NCI-H1417 treated with DMSO at 0.1 percent for 48 hours (cell line): ENCODE results near the gene EPHA6.
"Not testable (repeated sequence)": the region's sequence is repeated elsewhere in the genome, so short reads cannot be mapped to it uniquely, and the experiment has no call there.

Source experiments
- DNase-seq: peaks from one replicate; lab custom pipeline; 2025; lab: John Stamatoyannopoulos, UW

The EPHA6 gene

GRCh38 chr3:97181704-97182103 lies 367.3 kb downstream of the EPHA6 start:
- no peak for DNase-seq

DNA sequence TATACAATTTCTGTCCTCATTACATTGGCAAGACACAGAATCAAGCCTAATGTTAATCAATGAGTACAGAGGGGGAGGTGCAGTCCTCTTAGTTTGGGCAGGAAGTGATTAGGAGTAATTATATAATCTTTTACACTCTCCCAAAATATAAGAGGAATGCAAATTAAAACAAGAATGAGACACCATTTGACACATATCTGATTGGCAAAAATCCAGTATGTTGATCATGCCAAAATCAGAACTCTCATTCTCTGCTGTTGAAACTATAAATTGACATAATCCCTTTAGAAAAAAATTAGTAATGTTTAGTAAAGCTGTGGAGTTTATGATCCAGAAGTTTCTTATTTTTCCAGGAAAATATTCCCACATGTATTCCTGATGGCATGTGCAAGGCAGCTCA lies 373.4 kb downstream of the EPHA6 start:
- DNase-seq = no peak

- no peak for DNase-seq
These were observed 375.4 kb downstream of the EPHA6 start for GRCh38 chr3:97189835-97190234.

GRCh38 chr3:97197083-97197482 lies 382.7 kb downstream of the EPHA6 start:
- no peak for DNase-seq

DNA sequence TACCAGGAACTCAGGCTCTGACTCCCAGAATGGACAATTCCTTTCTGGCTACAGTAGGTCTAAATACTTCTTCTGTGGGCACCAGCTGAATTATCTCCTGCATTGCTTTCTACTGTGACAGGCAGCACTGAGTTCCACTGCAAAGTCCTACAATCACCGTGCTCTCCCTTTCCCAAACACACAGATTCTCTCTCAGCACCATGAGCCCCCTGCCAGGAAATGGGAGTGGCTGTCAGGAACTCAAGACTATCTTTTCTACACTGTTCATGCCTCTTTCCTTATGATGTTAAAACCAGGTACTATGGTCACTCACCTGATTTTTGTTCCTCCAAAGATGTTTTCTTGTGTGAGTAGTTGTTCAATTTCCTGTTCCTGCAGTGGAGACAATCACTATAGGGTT lies 383.4 kb downstream of the EPHA6 start:
- no peak for DNase-seq

DNA sequence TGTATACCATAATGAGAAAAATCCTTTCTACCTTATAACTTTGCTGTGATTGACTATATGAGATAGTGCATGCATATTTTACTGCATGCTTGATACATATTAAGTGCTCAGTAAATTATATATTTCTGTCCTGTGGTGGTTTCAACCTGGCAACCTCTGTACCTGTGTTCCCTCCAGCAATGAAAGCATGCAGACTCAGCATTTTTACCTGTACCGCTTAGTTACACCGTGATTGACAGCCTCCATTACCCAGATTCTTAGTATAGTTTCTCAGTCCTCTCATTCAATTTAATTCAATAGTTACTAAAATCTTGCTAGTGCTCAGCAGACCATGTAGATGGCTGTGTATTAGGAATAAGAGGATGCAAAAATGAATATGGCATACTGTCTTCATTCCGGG lies 386.0 kb downstream of the EPHA6 start:
- no peak for DNase-seq

- DNase-seq = no peak
These were observed 387.4 kb downstream of the EPHA6 start for GRCh38 chr3:97201814-97202213.

- no peak for DNase-seq
These were observed 414.6 kb downstream of the EPHA6 start for GRCh38 chr3:97228966-97229365.

- no peak for DNase-seq
These were observed 416.1 kb downstream of the EPHA6 start for GRCh38 chr3:97230486-97230885.

- no peak for DNase-seq
These were observed 418.1 kb downstream of the EPHA6 start for GRCh38 chr3:97232393-97233034.

GRCh38 chr3:97235179-97235578 lies 420.8 kb downstream of the EPHA6 start:
- DNase-seq = no peak

DNA sequence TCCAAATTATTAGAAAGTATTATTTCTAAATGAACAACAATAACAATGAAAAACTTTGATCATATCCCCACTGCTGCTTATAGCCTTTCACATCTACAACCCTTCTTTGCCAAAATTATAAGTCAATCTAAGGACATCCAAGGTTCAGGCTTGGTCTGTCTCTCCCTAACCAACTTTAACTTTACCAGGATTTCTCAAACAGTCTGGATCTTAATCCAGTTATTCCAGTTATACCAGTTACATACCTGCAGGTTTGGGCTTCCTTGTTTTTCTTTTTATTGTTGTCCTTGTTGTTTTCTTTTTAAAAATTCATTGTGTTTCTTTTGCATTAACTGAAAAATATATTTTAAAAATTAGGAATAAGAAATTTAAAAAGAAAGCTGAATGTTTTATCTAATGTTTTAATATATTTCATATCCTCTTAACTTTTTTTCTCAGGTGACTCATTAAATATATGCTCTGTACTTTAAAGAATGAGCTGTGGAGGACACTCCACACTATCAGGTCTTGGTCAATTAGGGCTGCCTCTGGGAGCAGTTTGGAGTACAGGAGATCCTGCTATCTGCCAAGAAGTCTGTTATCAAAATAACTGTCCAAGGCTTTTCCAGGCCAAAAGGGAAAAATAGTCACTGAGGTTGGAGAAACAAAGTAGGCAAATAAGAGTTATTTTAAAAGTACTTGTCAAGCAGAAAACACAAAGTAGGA lies 421.4 kb downstream of the EPHA6 start:
- DNase-seq = no peak

DNA sequence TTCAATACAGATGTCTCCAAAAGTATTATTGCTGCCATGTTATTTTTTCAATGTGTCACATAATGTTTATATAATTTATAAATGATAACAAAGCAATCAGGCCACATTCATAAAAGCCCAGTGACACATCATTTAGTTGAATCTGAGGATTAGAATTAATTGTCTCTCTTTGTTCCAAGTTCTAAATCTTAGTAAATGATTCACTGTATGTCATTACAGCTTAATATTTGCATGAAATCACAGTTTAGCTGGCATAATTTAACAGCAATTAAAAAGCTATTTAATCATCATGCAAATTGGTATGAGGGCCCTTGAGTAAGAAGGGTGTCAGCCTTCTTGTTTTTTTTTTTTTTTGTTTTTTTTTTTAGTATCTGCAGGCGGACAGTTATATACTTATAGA lies 427.0 kb downstream of the EPHA6 start:
- no peak for DNase-seq

DNA sequence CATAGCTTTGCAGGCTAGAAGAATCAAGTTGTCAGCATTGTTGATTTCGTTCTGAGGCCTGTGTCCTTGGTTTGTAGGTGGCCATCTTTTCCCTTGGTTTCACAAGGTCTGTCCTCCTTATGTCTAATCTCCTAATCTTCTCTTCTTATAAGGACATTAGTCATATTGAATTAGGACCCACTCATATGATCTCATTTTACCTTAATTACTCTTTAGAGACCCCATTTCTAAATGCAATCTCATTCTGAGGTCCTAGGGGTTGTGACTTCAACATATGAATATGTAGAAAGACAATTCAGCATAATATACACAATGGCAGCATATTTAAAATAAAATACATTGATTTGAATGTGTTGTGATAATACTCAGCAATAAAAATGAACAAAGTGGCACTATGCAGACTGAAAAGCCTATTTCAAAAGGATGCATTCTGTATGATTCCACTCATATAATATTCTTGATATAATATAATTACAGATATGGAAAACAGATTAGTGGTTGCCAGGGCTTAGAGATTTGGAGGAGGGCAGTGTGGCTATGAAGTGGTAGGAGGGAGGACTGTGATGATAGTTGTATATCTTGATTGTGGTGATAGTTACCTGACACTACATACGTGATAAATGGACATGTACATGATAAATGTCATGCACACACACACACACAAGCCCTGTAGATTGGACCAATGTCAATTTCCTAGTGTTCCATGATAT lies 431.0 kb downstream of the EPHA6 start:
- DNase-seq = no peak

- no peak for DNase-seq
These were observed 441.7 kb downstream of the EPHA6 start for GRCh38 chr3:97256060-97256459.

DNA sequence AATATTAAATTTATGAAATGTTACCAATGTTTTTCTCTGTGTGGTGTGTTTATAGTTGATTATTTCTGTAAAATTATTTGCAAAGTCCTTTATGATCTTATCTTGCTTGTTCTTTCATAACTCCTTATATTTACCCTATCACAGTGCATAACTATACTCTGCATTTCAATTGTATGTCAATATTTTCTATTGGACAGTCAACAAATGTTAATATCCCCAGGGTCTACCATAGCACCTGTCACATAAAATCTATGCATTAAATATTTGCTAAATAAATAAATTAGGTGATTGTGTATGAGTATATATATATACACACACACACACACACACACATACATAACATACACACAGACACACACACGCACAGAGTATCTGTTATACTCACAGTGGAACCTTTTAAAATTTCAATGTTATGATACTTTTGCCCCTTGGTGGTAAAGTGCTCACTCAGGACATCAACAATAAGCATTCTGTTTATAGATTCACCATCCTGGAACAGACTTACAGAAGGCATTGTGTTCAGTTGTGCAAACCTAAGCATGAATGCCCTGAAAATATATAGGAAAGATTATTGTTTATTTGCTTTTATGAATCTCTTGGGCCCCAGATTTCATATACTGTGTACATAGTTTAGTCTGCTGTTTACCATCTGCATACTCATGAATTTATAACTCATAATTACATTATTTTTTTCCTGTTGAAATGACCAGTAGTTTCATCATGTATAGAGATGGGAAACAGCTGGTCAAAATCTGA lies 443.7 kb downstream of the EPHA6 start:
- DNase-seq = no peak

- DNase-seq = no peak
These were observed 444.9 kb downstream of the EPHA6 start for GRCh38 chr3:97259263-97259662.

DNA sequence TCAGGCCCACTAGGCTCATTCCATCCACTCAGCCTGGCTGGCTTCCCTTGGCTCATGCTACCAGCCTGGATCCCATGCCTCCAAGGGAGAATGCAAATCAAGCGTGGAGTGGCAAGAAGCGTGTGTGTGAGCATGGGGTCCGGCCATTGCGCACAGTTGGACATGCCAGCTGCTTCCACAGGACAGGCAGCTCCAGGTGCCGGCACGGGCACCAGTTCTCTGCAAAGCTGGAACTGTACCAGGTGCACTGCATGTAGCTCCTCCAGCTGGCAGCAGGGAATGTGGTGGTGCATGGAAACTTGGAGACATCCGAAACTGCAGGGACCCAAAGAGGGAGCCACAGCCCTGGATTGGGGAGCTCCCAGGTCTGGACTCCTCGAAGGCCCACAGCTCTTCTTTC lies 449.8 kb downstream of the EPHA6 start:
- DNase-seq = no peak

DNA sequence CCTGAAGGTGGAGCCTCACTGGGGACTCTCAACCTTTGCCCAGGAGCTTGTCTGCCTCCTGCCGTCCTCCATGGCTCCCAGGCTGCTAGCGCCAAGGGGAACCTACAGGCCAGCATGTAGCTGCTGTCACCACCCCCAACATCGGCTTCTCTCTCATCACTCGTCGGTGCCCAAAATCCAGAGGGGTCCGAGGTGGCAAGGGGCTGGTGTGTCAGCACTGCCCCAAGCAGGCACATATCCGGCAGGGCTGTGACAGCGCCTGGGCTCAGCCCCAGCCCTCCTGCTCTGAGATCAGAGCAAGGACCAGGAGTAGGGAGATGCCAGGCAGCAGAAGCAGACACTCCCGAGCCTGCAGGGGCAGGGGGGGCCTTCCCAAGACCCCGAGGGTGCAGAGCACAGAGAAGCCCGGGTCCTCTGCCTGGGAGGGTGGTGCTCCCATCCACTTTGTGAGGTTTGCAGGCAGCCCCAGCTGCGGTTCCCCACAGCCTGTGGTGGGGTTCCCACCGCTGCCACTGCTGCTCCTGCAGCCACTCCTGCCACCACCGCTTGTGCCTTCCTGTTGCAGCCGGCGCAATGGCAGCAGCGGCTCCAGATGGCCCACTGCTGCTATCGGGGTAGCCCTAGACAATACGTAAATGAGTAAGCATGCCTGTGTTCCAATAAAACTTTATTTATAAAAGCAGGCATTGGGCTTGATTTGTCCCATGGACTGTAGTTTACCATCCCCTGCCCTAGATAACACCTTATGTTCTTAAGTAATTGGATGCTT lies 451.0 kb downstream of the EPHA6 start:
- no peak for DNase-seq

GRCh38 chr3:97269202-97269601 lies 454.8 kb downstream of the EPHA6 start:
- no peak for DNase-seq

DNA sequence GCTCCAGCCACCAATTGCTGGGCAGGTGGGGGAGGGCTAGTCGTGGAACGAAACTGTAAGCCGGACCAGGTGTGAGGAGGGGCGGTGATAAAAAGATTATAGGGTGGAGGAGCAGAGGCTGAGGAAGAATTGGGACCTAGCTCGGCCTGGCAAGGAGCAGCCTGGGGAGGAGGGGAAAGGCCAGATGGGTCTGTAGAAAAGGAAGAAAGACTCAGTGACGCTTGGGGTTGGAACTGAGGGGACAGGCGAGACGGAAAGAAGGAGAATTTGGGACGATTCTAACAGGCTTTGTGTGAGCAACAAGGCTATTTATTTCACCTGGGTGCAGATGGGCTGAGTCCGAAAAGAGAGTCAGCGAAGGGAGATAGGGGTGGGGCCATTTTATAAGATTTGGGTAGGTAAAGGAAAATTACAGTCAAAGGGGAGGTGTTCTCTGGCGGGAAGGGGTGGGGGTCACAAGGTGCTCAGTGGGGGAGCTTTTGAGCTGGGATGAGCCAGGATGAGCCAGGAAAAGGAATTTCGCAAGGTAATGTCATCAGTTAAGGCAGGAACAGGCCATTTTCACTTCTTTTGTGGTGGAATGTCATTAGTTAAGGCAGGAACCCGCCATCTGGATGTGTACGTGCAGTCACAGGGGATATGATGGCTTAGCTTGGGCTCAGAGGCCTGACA lies 462.6 kb downstream of the EPHA6 start:
- not testable (repeated sequence) for DNase-seq
